GM19468 (cell line): Measurements from ENCODE around the gene TMUB2.

ENCODE experiments used
- ATAC-seq: cut with Tn5 transposase; IDR thresholded peaks from one replicate; pipeline ENCODE4 v1.9.1; 2021; ENCODE audit warnings: mild to moderate bottlenecking, moderate library complexity, moderate number of reproducible peaks; ENCODE audit not compliant: unreplicated experiment; ENCODE audit errors: extremely low read depth

TMUB2 gene

GRCh38 chr17:44176257-44176656 lies 10.5 kb upstream of the TMUB2 start:
- ATAC-seq: no peak

GRCh38 chr17:44176671-44177501 lies 9.9 kb upstream of the TMUB2 start:
- no peak for ATAC-seq

GRCh38 chr17:44177640-44178039 lies 9.1 kb upstream of the TMUB2 start:
- ATAC-seq: no peak

GRCh38 chr17:44178133-44178532 lies 8.6 kb upstream of the TMUB2 start:
- ATAC-seq: no peak

- no peak for ATAC-seq
Observed at GRCh38 chr17:44183024-44183423, 3.7 kb upstream of the TMUB2 start.

- ATAC-seq: no peak
Observed at GRCh38 chr17:44184212-44184810, 2.5 kb upstream of the TMUB2 start.

GRCh38 chr17:44187131-44187899 lies 543 bp downstream of the TMUB2 start:
- no peak for ATAC-seq

- no peak for ATAC-seq
Observed at GRCh38 chr17:44188576-44189403, 2.0 kb downstream of the TMUB2 start.

- no peak for ATAC-seq
Observed at GRCh38 chr17:44190481-44190880, 3.7 kb downstream of the TMUB2 start.

- no peak for ATAC-seq
Observed at GRCh38 chr17:44191369-44191768, 4.6 kb downstream of the TMUB2 start.

GRCh38 chr17:44191941-44192496 lies 5.2 kb downstream of the TMUB2 start:
- ATAC-seq: no peak

GRCh38 chr17:44192750-44193149 lies 6.0 kb downstream of the TMUB2 start:
- ATAC-seq: no peak

- no peak for ATAC-seq
Observed at GRCh38 chr17:44193326-44194084, 6.7 kb downstream of the TMUB2 start.

GRCh38 chr17:44197107-44197506 lies 10.3 kb downstream of the TMUB2 start:
- ATAC-seq: no peak

GRCh38 chr17:44197980-44198720 lies 11.4 kb downstream of the TMUB2 start:
- no peak for ATAC-seq

- peak; percentile 11 for ATAC-seq
Observed at GRCh38 chr17:44198721-44199552, 12.2 kb downstream of the TMUB2 start.

GRCh38 chr17:44199553-44200477 lies 13.0 kb downstream of the TMUB2 start, which contains the start of gene ATXN7L3:
TSS of gene ATXN7L3 (minus strand) at chr17:44199884. CDS start at chr17:44198070, 1,814 bp downstream.
- ATAC-seq: peak; percentile 31
